ENCODE measurements around the gene PRKD1. TPM values are rescaled to one million over a fixed set of nuclear protein-coding genes. Genes with fewer than 3 reads are reported as not detected.
"Not testable (repeated sequence)": the region's sequence is repeated elsewhere in the genome, so short reads cannot be mapped to it uniquely, and the experiment has no call there.

The PRKD1 gene
- total and polyA plus RNA-seq, 10 donors: 1.0 to 8.9 (median 4.5) TPM

- no peak for DNase-seq
- Histone ChIP-seq H3K27me3 (replicated peaks in 1 of 7) (no peaks in the 10 kb centered on the region), H3K9me3 (no peaks in the 10 kb centered on the region), H3K4me1 (no peaks in the 10 kb centered on the region), H3K27ac (no peak overlapping the region), H3K36me3 (no peaks in the 10 kb centered on the region), H3K4me3 (no peak overlapping the region)
- TF ChIP-seq POLR2A (IDR thresholded peaks at IDR 0.05) (no peak), CTCF (IDR thresholded peaks at IDR 0.05 in 8 of 11, conservative IDR thresholded peaks at IDR 0.05 in 3 of 11) (no peak), POLR2AphosphoS5 (IDR thresholded peaks at IDR 0.05) (no peak)
- intact Hi-C loops (cut with DNase I; ENCODE audit: low total_unique reads): no loop called here
- WGBS, 5 donors: 90 to 98% (median 93%) methylated on average over 1 of the region's 1 CpG
Measured at GRCh38 chr14:29705801-29706200, 221.8 kb downstream of the PRKD1 start.

- H3K4me1 ChIP-seq; H3K4me3 ChIP-seq; DNase-seq; intact Hi-C loops (cut with DNase I; ENCODE audit: low total_unique reads); H3K27ac ChIP-seq; H3K27me3 ChIP-seq (replicated peaks in 1 of 7); H3K36me3 ChIP-seq: not testable (repeated sequence)
- peaks cover 0 to 14% (median 4%) of the 10 kb centered on the region in 8 donors for H3K9me3 ChIP-seq
- 86 to 95% (median 88%) methylated on average over 2 of the region's 2 CpGs for WGBS, 5 donors
Measured at GRCh38 chr14:29689597-29689996, 238.1 kb downstream of the PRKD1 start.

GRCh38 chr14:29687866-29688265 lies 239.8 kb downstream of the PRKD1 start:
- no peak for DNase-seq
- 29 to 52% (median 44%) methylated on average over 2 of the region's 2 CpGs for WGBS, 5 donors

GRCh38 chr14:29687071-29687765 lies 240.4 kb downstream of the PRKD1 start:
- H3K4me3 ChIP-seq: no peak overlapping the region
- H3K36me3 ChIP-seq: no peaks in the 10 kb centered on the region
- WGBS, 5 donors: 93 to 98% (median 95%) methylated on average over 5 of the region's 5 CpGs
- DNase-seq: no peak
- H3K27ac ChIP-seq: no peak overlapping the region
- no peaks in the 10 kb centered on the region for H3K4me1 ChIP-seq
- H3K27me3 ChIP-seq (replicated peaks in 1 of 7): no peaks in the 10 kb centered on the region
- no peak for TF ChIP-seq CTCF (IDR thresholded peaks at IDR 0.05 in 8 of 11, conservative IDR thresholded peaks at IDR 0.05 in 3 of 11)
- TF ChIP-seq POLR2AphosphoS5 (IDR thresholded peaks at IDR 0.05): no peak
- no peak for TF ChIP-seq POLR2A (IDR thresholded peaks at IDR 0.05)
- intact Hi-C loops (cut with DNase I; ENCODE audit: low total_unique reads): no loop called here
- peaks cover 0 to 14% (median 4%) of the 10 kb centered on the region in 8 donors for H3K9me3 ChIP-seq

More at GRCh38 chr14:29687866-29688265, 239.8 kb downstream of the PRKD1 start:
- no peak overlapping the region for H3K4me3 ChIP-seq
- TF ChIP-seq POLR2AphosphoS5 (IDR thresholded peaks at IDR 0.05) (no peak), CTCF (IDR thresholded peaks at IDR 0.05 in 8 of 11, conservative IDR thresholded peaks at IDR 0.05 in 3 of 11) (no peak), POLR2A (IDR thresholded peaks at IDR 0.05) (no peak)
- no peak overlapping the region for H3K27ac ChIP-seq
- intact Hi-C loops (cut with DNase I; ENCODE audit: low total_unique reads): no loop called here
- H3K9me3 ChIP-seq: peaks cover 0 to 14% (median 4%) of the 10 kb centered on the region in 8 donors
- H3K27me3 ChIP-seq (replicated peaks in 1 of 7): no peaks in the 10 kb centered on the region
- H3K36me3 ChIP-seq: no peaks in the 10 kb centered on the region
- H3K4me1 ChIP-seq: no peaks in the 10 kb centered on the region

Data from spleen (tissue), 11 donors.